K562 (cell line): ENCODE results near the gene JSRP1.

Source experiments
- ARNT ChIP-seq, 2 experiments: fragments of 450-650 bp; IDR thresholded peaks; 2 replicates each; pipeline ENCODE4 v1.6.1; 2016; ENCODE audit warnings: mild to moderate bottlenecking in 1 of 2
- CHD1 ChIP-seq: fragments of 200-600 bp; sonication (generic); IDR thresholded peaks from one replicate; pipeline ENCODE4 v1.6.1; 2012; ENCODE audit warnings: mild to moderate bottlenecking, moderate library complexity, low read length, inconsistent platforms
- CTCF ChIP-seq, 3 experiments: IDR thresholded peaks in 2 of 3; conservative IDR thresholded peaks in 1 of 3; 2 replicates each; pipeline ENCODE4 v1.5.1; 2011 to 2012; ENCODE audit warnings: low read length in 3 of 3, mild to moderate bottlenecking in 3 of 3, control low read depth in 2 of 3, improper control_type of control experiment in 1 of 3, inconsistent platforms in 1 of 3, low read depth in 1 of 3, mixed read lengths in 1 of 3, moderate library complexity in 1 of 3; ENCODE audit not compliant: insufficient read depth in 2 of 3
- DMBX1 ChIP-seq: fragments of 250-450 bp; sonication (Bioruptor Pico); IDR thresholded peaks from 2 replicates; pipeline ENCODE4 v1.8.0; 2022; ENCODE audit warnings: inconsistent platforms, mild to moderate bottlenecking, moderate library complexity, borderline replicate concordance
- EGR1 ChIP-seq: fragments of 450-650 bp; conservative IDR thresholded peaks from 2 replicates; pipeline ENCODE4 v1.6.1; 2017; ENCODE audit warnings: mild to moderate bottlenecking
- EHMT2 ChIP-seq: fragments of 450-650 bp; IDR thresholded peaks from 2 replicates; pipeline ENCODE4 v1.6.1; 2018; ENCODE audit warnings: antibody characterized with exemption
- EP300 ChIP-seq: IDR thresholded peaks from 2 replicates; pipeline ENCODE4 v1.6.1; 2012; ENCODE audit warnings: low read length, improper control_type of control experiment
- FOXP1 ChIP-seq: sonication (generic); formaldehyde crosslinking; IDR thresholded peaks from 2 replicates; pipeline ENCODE4 v1.8.0; 2022; ENCODE audit warnings: mild to moderate bottlenecking, missing genetic modification reagents
- KAT2B ChIP-seq: IDR thresholded peaks from one replicate; pipeline ENCODE4 v1.6.1; 2012; ENCODE audit warnings: low read depth, mild to moderate bottlenecking, control low read depth, inconsistent platforms, low read length, moderate library complexity
- MAFK ChIP-seq: IDR thresholded peaks from 2 replicates; pipeline ENCODE4 v1.6.1; 2011; ENCODE audit warnings: low read length, improper control_type of control experiment
- MAX ChIP-seq: sonication (generic); formaldehyde crosslinking; IDR thresholded peaks from 2 replicates; pipeline ENCODE4 v1.9.0; 2022; ENCODE audit warnings: mild to moderate bottlenecking, missing genetic modification reagents
- SP1 ChIP-seq: sonication (generic); formaldehyde crosslinking; IDR thresholded peaks from 2 replicates; pipeline ENCODE4 v1.8.1; 2022; ENCODE audit warnings: mild to moderate bottlenecking, missing genetic modification reagents
- TBL1XR1 ChIP-seq, 2 experiments: IDR thresholded peaks; 2 replicates each; pipeline ENCODE4 v1.6.1; 2012; ENCODE audit warnings: improper control_type of control experiment in 2 of 2, low read length in 2 of 2, mild to moderate bottlenecking in 1 of 2

DNA sequence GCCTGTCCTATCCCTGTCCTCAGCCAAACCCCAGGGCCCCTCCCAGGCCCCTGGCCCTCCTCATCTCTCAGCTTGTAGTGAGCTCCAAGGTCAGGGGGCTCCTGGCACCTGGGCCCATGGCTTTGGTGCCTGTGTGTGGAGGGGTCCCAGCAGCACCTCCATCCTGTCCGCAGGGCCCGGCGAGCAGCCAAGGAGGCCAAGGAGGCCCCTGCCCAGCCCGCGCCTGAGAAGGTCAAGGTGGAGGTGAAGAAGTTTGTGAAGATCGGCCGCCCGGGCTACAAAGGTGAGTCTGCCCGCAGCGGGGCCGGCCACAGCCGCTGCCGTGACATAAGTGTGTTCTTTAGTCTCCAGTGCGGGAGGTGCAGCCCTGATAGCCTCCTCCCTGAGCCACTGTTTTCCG is 10.9 kb downstream of the JSRP1 start:
- TF ChIP-seq EHMT2, result no peak
- no peak for TF ChIP-seq CHD1
- no peak for TF ChIP-seq CTCF (IDR thresholded peaks at IDR 0.05 in 2 of 3, conservative IDR thresholded peaks at IDR 0.05 in 1 of 3; ENCODE audit: insufficient read depth in 2 of 3, low read depth in 1 of 3, low read length in 3 of 3)
- no peak for TF ChIP-seq KAT2B
- TF ChIP-seq MAFK, result no peak
- TF ChIP-seq EGR1, result no peak
- no peak for TF ChIP-seq TBL1XR1 (IDR thresholded peaks at IDR 0.05; ENCODE audit: low read length in 2 of 2)
- TF ChIP-seq DMBX1 (CRISPR knock-in tag), result no peak
- no peak for TF ChIP-seq ARNT (IDR thresholded peaks at IDR 0.05)
- TF ChIP-seq MAX, result no peak
- no peak for TF ChIP-seq EP300
- TF ChIP-seq FOXP1, result no peak
- no peak for TF ChIP-seq SP1 (CRISPR knock-in tag)
